Measurements from ENCODE around the gene SOCS4.

The SOCS4 gene

GRCh38 chr14:55098561-55098898 lies 71.5 kb downstream of the SOCS4 start:
- Histone ChIP-seq H3K9ac (ENCODE audit: low read length in 5 of 5) (no peak overlapping the region), H3K9me3 (ENCODE audit: control insufficient read depth in 5 of 5, low read length in 5 of 5) (no peaks in the 10 kb centered on the region), H3K4me3 (ENCODE audit: low read depth in 1 of 5, low read length in 5 of 5) (no peak overlapping the region), H3K36me3 (ENCODE audit: control insufficient read depth in 5 of 5, insufficient read depth in 5 of 5, low read length in 5 of 5) (no peaks in the 10 kb centered on the region), H3K27ac (ENCODE audit: low read depth, low read length) (peak overlapping the region; percentile 71), H3K4me1 (ENCODE audit: control insufficient read depth in 5 of 5, insufficient read depth in 5 of 5, low read length in 5 of 5) (peaks cover 6 to 60% (median 44%) of the 10 kb centered on the region in 5 donors), H3K27me3 (ENCODE audit: control insufficient read depth in 5 of 5, insufficient read depth in 4 of 5, low read length in 5 of 5) (no peaks in the 10 kb centered on the region)
